HG02943 (cell line): ENCODE data around the gene UBE2E2.

Experiments
- ATAC-seq: cut with Tn5 transposase; IDR thresholded peaks from one replicate; pipeline ENCODE4 v1.9.1; 2021; ENCODE audit warnings: mild to moderate bottlenecking, low read depth, moderate library complexity; ENCODE audit not compliant: unreplicated experiment

Gene UBE2E2

DNA sequence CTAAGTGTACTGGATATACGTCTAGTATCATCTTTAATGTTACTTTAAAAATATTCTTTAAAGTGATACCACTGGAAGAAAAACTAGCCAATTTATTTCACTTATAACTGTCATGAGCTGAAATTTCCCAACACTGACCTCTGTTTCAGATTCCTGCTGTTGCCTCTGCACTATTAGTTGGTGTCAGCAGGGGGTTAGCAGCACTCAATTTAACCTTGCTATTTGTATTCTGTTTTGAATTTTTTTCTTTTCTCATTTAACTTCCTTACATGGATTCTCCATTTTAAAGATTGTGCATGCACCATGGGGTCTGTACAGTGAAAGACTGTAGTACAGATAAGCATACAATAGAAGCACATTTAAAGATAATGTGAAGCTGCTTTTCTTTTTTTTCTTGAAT is 169.2 kb downstream of the UBE2E2 start:
- no peak for ATAC-seq

- no peak for ATAC-seq
These were observed 173.6 kb downstream of the UBE2E2 start for GRCh38 chr3:23376516-23377248.

GRCh38 chr3:23377928-23378672 is 175.0 kb downstream of the UBE2E2 start:
- ATAC-seq = no peak

DNA sequence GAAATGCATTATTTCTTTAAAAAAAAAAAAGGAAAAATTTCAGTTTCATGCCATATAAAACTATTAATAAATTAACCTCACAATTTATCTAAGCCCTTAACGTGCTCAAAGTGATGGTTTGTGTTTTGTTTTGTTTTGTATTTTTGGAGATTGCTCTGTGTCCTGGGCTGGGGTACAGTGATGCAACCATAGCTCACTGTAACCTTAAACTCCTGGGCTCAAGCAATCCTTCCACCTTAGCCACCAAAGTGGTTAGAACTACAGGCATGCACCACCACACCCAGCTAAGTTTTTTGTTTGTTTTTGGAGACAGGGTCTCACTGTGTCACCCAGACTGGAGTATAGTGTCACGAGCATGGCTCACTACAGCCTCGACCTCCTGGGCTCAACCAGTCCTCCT is 180.7 kb downstream of the UBE2E2 start:
- ATAC-seq = no peak

DNA sequence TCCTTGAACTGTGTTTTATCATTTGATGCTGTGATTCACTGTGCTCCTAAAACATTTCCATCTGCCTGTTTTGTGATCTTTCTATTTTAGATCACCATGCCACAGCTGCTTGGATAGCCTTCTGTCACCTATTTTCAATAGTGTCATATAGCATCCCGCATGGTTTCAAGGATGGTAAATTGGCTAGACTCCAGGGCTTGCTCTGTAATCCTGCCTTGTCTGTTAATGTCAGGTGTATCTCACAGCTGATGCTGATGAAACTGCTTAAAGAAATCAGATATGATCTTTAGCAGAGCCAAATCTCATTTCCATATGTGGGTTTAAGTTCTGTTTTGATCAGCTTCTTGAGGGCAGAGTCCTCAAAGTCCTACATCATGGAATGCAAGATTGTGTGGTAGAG is 182.2 kb downstream of the UBE2E2 start:
- ATAC-seq = no peak

DNA sequence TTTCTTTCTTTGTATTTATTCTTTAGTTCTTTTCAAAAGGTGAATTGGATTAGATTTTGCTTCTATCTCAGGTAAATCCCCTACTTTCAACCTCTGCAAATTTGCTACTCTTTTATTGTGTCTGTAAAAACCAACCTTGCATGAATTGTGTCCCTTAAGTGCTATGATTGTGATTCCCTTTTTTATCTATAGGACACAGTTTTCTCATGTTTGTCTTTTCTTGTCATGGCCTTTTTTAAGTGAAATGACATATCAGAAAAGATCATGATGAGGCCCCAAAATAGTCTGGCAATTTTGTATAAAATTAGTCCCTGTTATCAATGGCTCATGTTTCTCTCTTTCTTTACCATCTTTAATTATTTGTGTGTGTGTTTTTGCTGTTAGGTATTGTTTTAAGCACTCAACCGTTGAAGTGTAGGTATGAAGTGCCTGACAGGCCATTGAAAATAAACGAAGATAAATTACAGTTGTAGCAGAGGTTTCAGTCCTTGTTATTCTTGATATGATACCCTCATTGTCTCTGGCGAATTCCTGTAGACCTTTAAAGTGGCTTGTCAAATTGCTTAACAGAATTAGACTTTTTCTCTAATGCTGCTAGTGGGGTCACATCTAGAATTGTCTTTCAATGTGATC is 184.3 kb downstream of the UBE2E2 start:
- no peak for ATAC-seq

GRCh38 chr3:23389089-23389488 is 186.0 kb downstream of the UBE2E2 start:
- ATAC-seq = no peak

DNA sequence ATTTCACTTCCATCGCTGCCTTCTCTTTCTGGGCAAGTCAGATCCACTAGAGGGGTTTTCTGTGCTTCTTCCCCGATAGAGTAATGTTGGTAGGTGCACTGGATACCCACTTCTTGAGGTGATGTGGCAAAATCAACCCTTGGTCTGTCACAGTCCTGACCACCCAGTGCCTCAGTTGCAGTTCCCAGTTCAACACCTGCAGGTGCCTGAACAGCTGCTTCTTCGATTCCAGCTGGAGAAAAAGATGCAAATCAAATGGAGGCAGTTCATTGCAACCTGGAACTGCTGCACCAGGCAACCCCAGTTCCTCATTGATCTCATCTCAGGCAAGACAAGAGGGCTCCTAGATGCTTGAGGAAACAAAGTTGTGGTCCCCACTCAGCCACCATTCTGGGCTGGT is 186.6 kb downstream of the UBE2E2 start:
- no peak for ATAC-seq

DNA sequence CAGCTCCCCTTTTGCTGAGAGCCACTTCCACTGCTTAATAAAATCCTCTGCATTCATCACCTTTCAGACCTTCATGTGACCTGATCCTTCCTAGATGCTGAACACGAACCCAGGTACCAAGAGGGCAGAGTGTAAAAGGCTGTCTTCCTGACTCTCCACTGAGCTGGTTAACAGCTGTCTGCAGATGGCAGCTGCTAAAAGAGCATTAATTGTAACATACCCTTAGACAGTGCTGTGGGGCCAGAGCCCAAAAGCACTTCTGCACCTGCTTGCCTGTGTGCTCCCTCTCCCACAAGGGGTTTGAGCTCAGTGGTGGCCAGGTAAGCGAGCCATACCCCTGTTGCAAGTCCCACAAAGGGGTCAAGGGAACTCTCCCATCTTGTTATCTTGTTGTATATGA is 187.3 kb downstream of the UBE2E2 start:
- ATAC-seq = no peak

DNA sequence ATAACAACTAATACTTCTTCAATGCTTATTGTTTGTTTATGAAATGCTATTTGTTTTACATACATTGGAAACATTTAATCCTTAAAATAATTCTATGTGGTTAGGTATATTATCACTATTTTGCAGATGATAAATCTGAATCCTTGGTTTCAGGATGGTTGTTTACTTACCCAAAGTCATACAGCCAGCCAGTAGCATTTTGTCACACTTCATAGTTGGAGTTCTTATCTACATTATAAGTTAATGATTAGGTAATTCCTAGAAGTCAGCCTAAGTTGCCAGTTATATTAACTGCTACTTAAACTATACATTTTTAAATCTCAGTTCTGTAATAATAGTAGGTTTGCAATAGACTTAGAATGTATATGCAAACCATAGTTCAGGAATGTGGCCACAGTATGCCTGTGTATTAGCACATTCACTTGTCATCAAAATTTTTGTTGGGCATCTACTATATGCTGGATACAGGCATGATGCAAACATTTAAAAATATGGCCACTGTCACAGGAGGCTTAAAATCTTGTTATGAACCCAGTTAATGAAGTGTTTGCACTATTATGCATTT is 187.9 kb downstream of the UBE2E2 start:
- ATAC-seq = no peak

DNA sequence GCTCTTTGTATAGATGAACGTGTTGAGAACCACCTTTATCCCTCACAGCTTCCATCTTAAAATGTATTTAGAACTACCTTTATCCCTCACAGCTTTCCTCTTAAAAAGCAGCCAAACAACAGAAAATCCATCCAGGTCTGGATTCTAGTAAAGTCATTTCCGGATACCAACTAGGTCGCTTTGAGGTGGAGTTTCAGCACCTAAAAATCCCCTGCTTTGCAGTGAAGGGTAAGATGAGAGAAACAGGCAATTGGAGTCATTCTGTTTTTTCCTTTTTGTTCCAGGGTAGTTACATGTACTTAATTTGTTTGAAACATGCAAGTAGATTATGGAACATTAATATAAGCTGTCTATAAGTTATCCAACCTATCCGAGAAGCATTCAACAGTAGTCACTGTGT is 192.0 kb downstream of the UBE2E2 start:
- no peak for ATAC-seq

DNA sequence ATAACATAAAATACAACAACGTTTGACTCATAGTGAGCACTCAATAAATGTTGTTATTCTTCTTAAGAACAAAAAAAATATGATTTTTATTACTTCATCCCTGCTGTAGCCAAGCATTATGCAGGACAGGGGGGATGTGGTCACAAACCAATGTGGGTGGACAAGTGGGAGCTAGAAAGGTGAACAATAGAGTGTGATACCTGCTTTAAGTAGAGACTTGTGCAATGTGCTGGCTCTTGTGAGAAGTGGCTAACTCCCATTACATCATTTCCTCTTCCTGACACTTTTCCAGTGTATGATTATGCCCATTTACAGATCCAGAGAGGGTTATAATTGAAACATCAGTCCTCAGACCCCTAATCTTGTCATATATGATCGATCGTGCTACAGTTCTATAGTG is 193.6 kb downstream of the UBE2E2 start:
- no peak for ATAC-seq

- ATAC-seq = no peak
These were observed 196.1 kb downstream of the UBE2E2 start for GRCh38 chr3:23399221-23399620.

- no peak for ATAC-seq
These were observed 199.8 kb downstream of the UBE2E2 start for GRCh38 chr3:23402728-23403492.

DNA sequence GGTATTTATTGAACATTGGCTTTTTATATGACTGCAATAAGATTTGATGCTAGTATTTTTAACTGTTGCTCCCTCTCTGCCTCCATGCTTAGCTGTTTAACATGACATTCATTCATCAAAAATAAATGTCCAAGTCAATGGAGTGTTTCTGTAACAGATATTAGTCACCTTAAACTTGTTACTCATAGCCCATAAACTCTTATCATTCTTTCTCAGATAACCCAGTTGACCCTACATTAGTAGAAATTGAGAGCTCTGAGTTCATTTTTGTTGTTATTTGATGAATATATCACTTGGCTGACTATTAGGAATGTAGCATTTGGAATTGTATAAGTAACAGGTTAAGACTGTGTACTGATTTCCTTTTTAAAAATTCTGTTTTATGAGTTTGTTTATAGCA is 201.1 kb downstream of the UBE2E2 start:
- ATAC-seq = no peak

GRCh38 chr3:23405081-23405480 is 202.0 kb downstream of the UBE2E2 start:
- no peak for ATAC-seq

DNA sequence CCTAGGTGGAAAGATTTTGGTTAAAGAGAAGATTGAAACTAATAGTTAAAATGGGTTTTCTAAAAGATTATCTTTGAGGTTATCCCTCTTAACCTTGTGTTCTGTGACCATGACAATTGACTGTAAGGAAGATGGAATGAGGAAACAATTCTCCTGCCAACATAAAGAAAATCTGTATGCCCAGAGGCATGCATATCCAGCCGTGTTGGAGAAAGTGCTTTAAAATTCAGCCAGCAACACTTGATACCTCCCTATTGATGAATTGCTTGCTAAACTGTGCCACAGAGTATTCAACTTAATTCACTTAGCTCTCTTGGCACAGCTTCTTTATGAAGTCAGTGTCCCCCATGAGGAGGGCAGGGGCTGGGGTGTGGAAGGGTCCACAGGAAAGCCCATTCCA is 203.5 kb downstream of the UBE2E2 start:
- no peak for ATAC-seq

DNA sequence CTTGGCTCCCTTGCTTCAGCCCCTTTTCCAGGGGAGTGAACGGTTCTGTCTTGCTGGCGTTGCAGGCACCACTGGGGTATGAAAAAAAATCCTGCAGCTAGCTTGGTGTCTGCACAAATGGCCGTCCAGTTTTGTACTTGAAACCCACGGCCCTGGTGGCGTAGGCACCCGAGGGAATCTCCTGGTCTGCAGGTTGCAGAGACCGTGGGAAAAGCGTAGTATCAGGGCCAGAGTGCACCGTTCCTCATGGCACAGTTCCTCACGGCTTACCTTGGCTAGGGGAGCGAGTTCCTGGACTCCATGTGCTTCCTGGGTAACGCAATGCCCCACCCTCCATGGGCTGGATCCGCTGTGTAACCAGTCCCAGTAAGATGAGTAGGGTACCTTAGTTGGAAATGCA is 214.9 kb downstream of the UBE2E2 start:
- ATAC-seq = no peak

DNA sequence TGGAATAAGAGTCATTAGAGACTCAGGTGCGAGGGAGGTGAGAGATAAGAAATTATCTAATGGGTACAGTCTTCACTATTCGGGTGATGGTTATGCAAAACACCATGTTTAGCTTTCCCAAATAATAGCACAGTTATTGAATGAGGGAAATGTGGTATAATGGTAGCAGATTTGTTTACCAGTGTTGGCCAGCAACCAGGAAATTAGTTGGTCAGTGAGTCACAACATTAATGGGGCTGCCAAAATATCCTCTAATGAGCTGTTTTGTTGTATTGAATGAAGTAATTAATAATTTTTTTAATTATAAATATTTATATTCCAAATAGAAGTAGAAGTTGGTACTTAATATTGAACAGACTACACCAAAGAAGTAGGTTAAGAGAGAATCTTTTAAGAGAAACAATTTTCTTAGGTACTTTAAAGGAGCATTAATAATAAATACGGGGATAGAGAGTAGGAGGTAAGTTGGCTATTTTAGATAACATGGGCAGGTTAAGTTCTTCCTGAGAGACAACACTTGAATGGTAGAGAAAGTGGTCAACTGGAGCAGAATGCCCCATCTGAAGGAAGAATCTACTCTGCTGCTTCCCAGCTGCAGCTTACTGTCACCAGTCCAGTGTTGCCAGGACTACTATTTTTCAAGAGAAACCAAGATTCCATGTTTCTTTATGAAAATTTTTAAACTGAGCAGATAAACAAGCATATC is 218.8 kb downstream of the UBE2E2 start:
- peak; percentile 24 for ATAC-seq

DNA sequence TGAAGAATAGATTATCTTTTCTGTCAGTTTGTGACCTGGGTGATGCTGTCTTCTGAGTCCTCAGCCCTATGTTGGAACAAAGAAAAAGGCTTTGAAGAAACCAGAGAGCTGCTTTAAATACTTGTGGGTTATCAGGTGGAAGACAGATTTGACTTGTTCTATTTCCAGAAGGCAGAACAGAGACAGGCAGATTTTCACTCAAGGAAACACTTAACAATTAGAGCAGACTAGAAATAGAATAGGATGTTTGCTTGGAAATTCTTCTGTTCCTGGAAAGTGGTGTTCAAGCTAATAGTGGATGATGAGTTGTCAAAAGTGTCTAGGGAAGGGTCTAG is 219.4 kb downstream of the UBE2E2 start:
- peak; percentile 74 for ATAC-seq
